ENCODE measurements around the gene KRTAP12-2. TPM values are rescaled to one million over a fixed set of nuclear protein-coding genes. Genes with fewer than 3 reads are reported as not detected.
"Not testable (repeated sequence)": the region's sequence is repeated elsewhere in the genome, so short reads cannot be mapped to it uniquely, and the experiment has no call there.

Gene KRTAP12-2
- total RNA-seq, 2 donors from 2014 or later: not detected

GRCh38 chr21:44682580-44683151, 15.9 kb upstream of the KRTAP12-2 start:
- H3K9me3 Mint-ChIP-seq: no peaks in the 10 kb centered on the region
- ATAC-seq (replicated peaks): no peak
- no peak overlapping the region for H3K4me3 Mint-ChIP-seq
- H3K27me3 Mint-ChIP-seq: peaks cover 10% of the 10 kb centered on the region
- peaks cover 7% of the 10 kb centered on the region for H3K4me1 Mint-ChIP-seq
- no peak overlapping the region for H3K27ac Mint-ChIP-seq
- H3K36me3 Mint-ChIP-seq (ENCODE audit: low read depth): no peaks in the 10 kb centered on the region

- H3K36me3 Mint-ChIP-seq (ENCODE audit: low read depth): no peaks in the 10 kb centered on the region
- no peak within 1 kb of the TSS for H3K27ac Mint-ChIP-seq
- H3K4me1 Mint-ChIP-seq: peaks cover 7% of the 10 kb centered on the region
- H3K27me3 Mint-ChIP-seq: peaks cover 10% of the 10 kb centered on the region
- H3K4me3 Mint-ChIP-seq: no peak within 1 kb of the TSS
- no peak for ATAC-seq (replicated peaks)
- no peaks in the 10 kb centered on the region for H3K9me3 Mint-ChIP-seq
Measured at GRCh38 chr21:44681861-44682579, 15.3 kb upstream of the KRTAP12-2 start, which contains the start of gene KRTAP12-1. Gene KRTAP12-1 (minus strand): TSS chr21:44682163. CDS start chr21:44682123, 40 bp downstream.

- no peak for ATAC-seq (replicated peaks)
- H3K4me1 Mint-ChIP-seq: peaks cover 7% of the 10 kb centered on the region
- no peak overlapping the region for H3K4me3 Mint-ChIP-seq
Measured at GRCh38 chr21:44681152-44681551, 14.4 kb upstream of the KRTAP12-2 start.

GRCh38 chr21:44677881-44678280, 11.2 kb upstream of the KRTAP12-2 start:
- ATAC-seq (replicated peaks): no peak

More at GRCh38 chr21:44681152-44681551, 14.4 kb upstream of the KRTAP12-2 start:
- H3K36me3 Mint-ChIP-seq (ENCODE audit: low read depth): no peaks in the 10 kb centered on the region
- no peaks in the 10 kb centered on the region for H3K9me3 Mint-ChIP-seq
- no peak overlapping the region for H3K27ac Mint-ChIP-seq
- peaks cover 6% of the 10 kb centered on the region for H3K27me3 Mint-ChIP-seq

GRCh38 chr21:44671911-44672310, 5.2 kb upstream of the KRTAP12-2 start:
- Mint-ChIP-seq H3K27me3 (no peaks in the 10 kb centered on the region), H3K27ac (no peak overlapping the region), H3K4me1 (no peaks in the 10 kb centered on the region), H3K9me3 (peaks cover 11% of the 10 kb centered on the region), H3K36me3 (ENCODE audit: low read depth) (no peaks in the 10 kb centered on the region), H3K4me3 (no peak overlapping the region)
- ATAC-seq (replicated peaks): no peak

More at GRCh38 chr21:44677881-44678280, 11.2 kb upstream of the KRTAP12-2 start:
- Mint-ChIP-seq H3K4me1 (no peaks in the 10 kb centered on the region), H3K4me3 (no peak overlapping the region), H3K36me3 (ENCODE audit: low read depth) (no peaks in the 10 kb centered on the region), H3K9me3 (peaks cover 3% of the 10 kb centered on the region), H3K27me3 (no peaks in the 10 kb centered on the region), H3K27ac (no peak overlapping the region)

- H3K36me3 Mint-ChIP-seq (ENCODE audit: low read depth): no peaks in the 10 kb centered on the region
- H3K4me3 Mint-ChIP-seq: no peak overlapping the region
- H3K9me3 Mint-ChIP-seq: peaks cover 11% of the 10 kb centered on the region
- ATAC-seq (replicated peaks): no peak
- no peaks in the 10 kb centered on the region for H3K27me3 Mint-ChIP-seq
- H3K27ac Mint-ChIP-seq: no peak overlapping the region
- H3K4me1 Mint-ChIP-seq: no peaks in the 10 kb centered on the region
Measured at GRCh38 chr21:44670642-44671432, 4.1 kb upstream of the KRTAP12-2 start.

- Mint-ChIP-seq H3K4me3 (no peak overlapping the region), H3K36me3 (ENCODE audit: low read depth) (no peaks in the 10 kb centered on the region), H3K27ac (no peak overlapping the region), H3K27me3 (no peaks in the 10 kb centered on the region), H3K4me1 (no peaks in the 10 kb centered on the region), H3K9me3 (peaks cover 9% of the 10 kb centered on the region)
- no peak for ATAC-seq (replicated peaks)
Measured at GRCh38 chr21:44667612-44668011, 885 bp upstream of the KRTAP12-2 start.

GRCh38 chr21:44664691-44665090, 2.0 kb downstream of the KRTAP12-2 start:
- H3K9me3 Mint-ChIP-seq: peaks cover 13% of the 10 kb centered on the region
- no peak for ATAC-seq (replicated peaks)

GRCh38 chr21:44661567-44661966, 5.2 kb downstream of the KRTAP12-2 start:
- H3K36me3 Mint-ChIP-seq (ENCODE audit: low read depth); H3K27ac Mint-ChIP-seq; ATAC-seq (replicated peaks); H3K4me3 Mint-ChIP-seq; H3K27me3 Mint-ChIP-seq: not testable (repeated sequence)
- H3K4me1 Mint-ChIP-seq: peaks cover 19% of the 10 kb centered on the region
- peaks cover 11% of the 10 kb centered on the region for H3K9me3 Mint-ChIP-seq

More at GRCh38 chr21:44664691-44665090, 2.0 kb downstream of the KRTAP12-2 start:
- no peak overlapping the region for H3K27ac Mint-ChIP-seq
- no peaks in the 10 kb centered on the region for H3K4me1 Mint-ChIP-seq
- H3K4me3 Mint-ChIP-seq: no peak overlapping the region
- no peaks in the 10 kb centered on the region for H3K27me3 Mint-ChIP-seq
- H3K36me3 Mint-ChIP-seq (ENCODE audit: low read depth): no peaks in the 10 kb centered on the region

- Mint-ChIP-seq H3K4me3 (peak overlapping the region; percentile 81), H3K36me3 (ENCODE audit: low read depth) (no peaks in the 10 kb centered on the region), H3K27me3 (no peaks in the 10 kb centered on the region), H3K27ac (peak overlapping the region; percentile 82), H3K4me1 (peaks cover 21% of the 10 kb centered on the region), H3K9me3 (peaks cover 16% of the 10 kb centered on the region)
- ATAC-seq (replicated peaks): peak; percentile 56
Measured at GRCh38 chr21:44658913-44659595, 7.7 kb downstream of the KRTAP12-2 start.

- H3K27me3 Mint-ChIP-seq: no peaks in the 10 kb centered on the region
- H3K4me3 Mint-ChIP-seq: peak overlapping the region; percentile 81
- peaks cover 23% of the 10 kb centered on the region for H3K4me1 Mint-ChIP-seq
- H3K9me3 Mint-ChIP-seq: peaks cover 16% of the 10 kb centered on the region
- no peaks in the 10 kb centered on the region for H3K36me3 Mint-ChIP-seq (ENCODE audit: low read depth)
- ATAC-seq (replicated peaks): no peak
- H3K27ac Mint-ChIP-seq: peak overlapping the region; percentile 82
Measured at GRCh38 chr21:44658541-44658910, 8.2 kb downstream of the KRTAP12-2 start.

- Mint-ChIP-seq H3K27ac (peak within 1 kb of the TSS; percentile 82), H3K4me1 (peaks cover 23% of the 10 kb centered on the region), H3K9me3 (peaks cover 16% of the 10 kb centered on the region), H3K27me3 (no peaks in the 10 kb centered on the region), H3K36me3 (ENCODE audit: low read depth) (no peaks in the 10 kb centered on the region), H3K4me3 (peak within 1 kb of the TSS; percentile 81)
- peak; percentile 75 for ATAC-seq (replicated peaks)
Measured at GRCh38 chr21:44657635-44658540, 8.8 kb downstream of the KRTAP12-2 start, which contains the start of gene KRTAP12-3. Gene KRTAP12-3 (plus strand): TSS chr21:44657932. CDS start chr21:44657980, 48 bp downstream.

GRCh38 chr21:44656868-44657267, 9.9 kb downstream of the KRTAP12-2 start:
- ATAC-seq (replicated peaks): no peak
- Mint-ChIP-seq H3K36me3 (ENCODE audit: low read depth) (no peaks in the 10 kb centered on the region), H3K4me3 (peak overlapping the region; percentile 81), H3K27ac (peak overlapping the region; percentile 82), H3K9me3 (peaks cover 12% of the 10 kb centered on the region), H3K27me3 (no peaks in the 10 kb centered on the region), H3K4me1 (peaks cover 23% of the 10 kb centered on the region)
